Measurements from ENCODE around the gene BSCL2.

- no peak for TF ChIP-seq POLR2A (IDR thresholded peaks at IDR 0.05)
- no peak for TF ChIP-seq CTCF (IDR thresholded peaks at IDR 0.05)
- TF ChIP-seq POLR2AphosphoS5 (IDR thresholded peaks at IDR 0.05), result no peak
Observed at GRCh38 chr11:62708392-62708791, 1.2 kb upstream of the BSCL2 start.

Measured in breast epithelium (tissue), 3 donors.